Suprapubic skin (tissue), 4 donors: ENCODE data around the gene GARIN5A. TPM values are rescaled to one million over a fixed set of nuclear protein-coding genes. Genes with fewer than 3 reads are reported as not detected.

Experiments used
- DNase-seq, 2 donors: peaks; one replicate each; pipeline ENCODE4 v3.0.0-alpha.2; 2019; ENCODE audit warnings: low spot score in 2 of 2
- H3K27ac ChIP-seq: fragments of 200-600 bp; sonication (generic); one replicate; pipeline ENCODE4 v1.5.1; 2019
- H3K27me3 ChIP-seq: fragments of 200-600 bp; sonication (generic); one replicate; pipeline ENCODE4 v1.5.1; 2019
- H3K36me3 ChIP-seq: fragments of 200-600 bp; sonication (generic); one replicate; pipeline ENCODE4 v1.5.1; 2019
- H3K4me1 ChIP-seq: fragments of 200-600 bp; sonication (generic); one replicate; pipeline ENCODE4 v1.5.1; 2019
- H3K4me3 ChIP-seq: fragments of 200-600 bp; sonication (generic); one replicate; pipeline ENCODE4 v1.5.1; 2019; ENCODE audit warnings: mild to moderate bottlenecking
- H3K9me3 ChIP-seq: fragments of 200-600 bp; sonication (generic); one replicate; pipeline ENCODE4 v1.5.1; 2019
- EP300 ChIP-seq: sonication (generic); formaldehyde crosslinking; IDR thresholded peaks from one replicate; pipeline ENCODE4 v1.6.1; 2017; ENCODE audit warnings: antibody characterized with exemption
- POLR2A ChIP-seq, 2 donors: fragments of 450-650 bp; IDR thresholded peaks; one replicate each; pipeline ENCODE4 v1.6.1; 2017; ENCODE audit warnings: antibody characterized with exemption in 2 of 2, mild to moderate bottlenecking in 2 of 2, moderate library complexity in 2 of 2
- POLR2AphosphoS5 ChIP-seq, 3 donors: sonication (generic); formaldehyde crosslinking; IDR thresholded peaks; one replicate each; pipeline ENCODE4 v1.6.1; 2017; ENCODE audit warnings: antibody characterized with exemption in 3 of 3
- WGBS: methylation state at CpG from one replicate; pipeline ENCODE4 v1.1.5; 2018; 5-methylcytosine and 5-hydroxymethylcytosine counted together
- total RNA-seq, 4 donors: library from RNA; depleted of rRNA; stranded (reverse); fragments of >200 nt; gene quantifications; one replicate each; pipeline ENCODE4 v1.1.0, GENCODE V29; 2016
- TF ChIP-seq, protein P1 (sequence below), 2 donors: fragments of 200-600 bp in 1 of 2; fragments of 450-650 bp in 1 of 2; sonication (generic) in 1 of 2; IDR thresholded peaks; one replicate each; pipeline ENCODE4 v1.5.1; 2016 to 2019; ENCODE audit warnings: antibody characterized with exemption in 2 of 2, mild to moderate bottlenecking in 1 of 2, moderate library complexity in 1 of 2

Gene GARIN5A
- total RNA-seq, 4 donors from 2014 or later, result 3.9 to 5.0 (median 4.2) TPM; not detected in 1

GRCh38 chr19:50431343-50432220 is 45.1 kb downstream of the GARIN5A start:
- WGBS, result under 1% methylated on average over 36 of the region's 54 CpGs
- Histone ChIP-seq H3K36me3 (no peaks in the 10 kb centered on the region), H3K4me3 (peak overlapping the region; percentile 59), H3K27me3 (peaks cover 41% of the 10 kb centered on the region), H3K27ac (peak overlapping the region; percentile 45), H3K9me3 (no peaks in the 10 kb centered on the region), H3K4me1 (peaks cover 29% of the 10 kb centered on the region)
- peak; percentile 87 to 89 for DNase-seq
- no peak for TF ChIP-seq EP300
- no peak for TF ChIP-seq POLR2AphosphoS5 (IDR thresholded peaks at IDR 0.05)
- TF ChIP-seq POLR2A (IDR thresholded peaks at IDR 0.05), result peak in 1 of 2 donors; percentile 33
- TF ChIP-seq, protein P1, sequence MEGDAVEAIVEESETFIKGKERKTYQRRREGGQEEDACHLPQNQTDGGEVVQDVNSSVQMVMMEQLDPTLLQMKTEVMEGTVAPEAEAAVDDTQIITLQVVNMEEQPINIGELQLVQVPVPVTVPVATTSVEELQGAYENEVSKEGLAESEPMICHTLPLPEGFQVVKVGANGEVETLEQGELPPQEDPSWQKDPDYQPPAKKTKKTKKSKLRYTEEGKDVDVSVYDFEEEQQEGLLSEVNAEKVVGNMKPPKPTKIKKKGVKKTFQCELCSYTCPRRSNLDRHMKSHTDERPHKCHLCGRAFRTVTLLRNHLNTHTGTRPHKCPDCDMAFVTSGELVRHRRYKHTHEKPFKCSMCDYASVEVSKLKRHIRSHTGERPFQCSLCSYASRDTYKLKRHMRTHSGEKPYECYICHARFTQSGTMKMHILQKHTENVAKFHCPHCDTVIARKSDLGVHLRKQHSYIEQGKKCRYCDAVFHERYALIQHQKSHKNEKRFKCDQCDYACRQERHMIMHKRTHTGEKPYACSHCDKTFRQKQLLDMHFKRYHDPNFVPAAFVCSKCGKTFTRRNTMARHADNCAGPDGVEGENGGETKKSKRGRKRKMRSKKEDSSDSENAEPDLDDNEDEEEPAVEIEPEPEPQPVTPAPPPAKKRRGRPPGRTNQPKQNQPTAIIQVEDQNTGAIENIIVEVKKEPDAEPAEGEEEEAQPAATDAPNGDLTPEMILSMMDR (IDR thresholded peaks at IDR 0.05), result no peak

DNA sequence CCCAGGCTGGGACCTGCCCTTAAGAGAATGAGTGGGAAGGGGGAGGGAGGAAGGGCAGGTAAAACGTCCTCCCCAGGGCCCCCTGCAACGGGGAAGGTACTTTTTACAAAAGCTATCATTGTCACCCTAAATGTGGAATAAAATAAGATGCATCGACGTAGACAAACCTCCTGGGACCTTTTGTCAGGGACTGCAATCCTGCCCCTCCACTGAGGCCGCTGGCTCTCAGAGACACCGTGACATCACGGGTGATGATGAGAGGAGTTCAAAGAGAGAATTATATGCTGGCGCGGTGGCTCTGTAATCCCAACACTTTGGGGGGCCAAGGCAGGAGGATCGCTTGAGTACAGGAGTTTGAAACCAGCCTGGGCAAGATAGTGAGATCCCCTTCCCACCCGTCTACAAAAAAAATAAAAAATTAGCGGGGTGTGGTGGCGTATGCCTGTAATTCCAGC is 45.7 kb downstream of the GARIN5A start:
- Histone ChIP-seq H3K27me3 (peaks cover 37% of the 10 kb centered on the region), H3K4me1 (peaks cover 29% of the 10 kb centered on the region), H3K27ac (peak overlapping the region; percentile 26), H3K4me3 (peak overlapping the region; percentile 59), H3K36me3 (no peaks in the 10 kb centered on the region), H3K9me3 (no peaks in the 10 kb centered on the region)
- no peak for DNase-seq
- 29% methylated on average over 13 of the region's 13 CpGs for WGBS
- TF ChIP-seq EP300, result no peak
- TF ChIP-seq, protein P1 (IDR thresholded peaks at IDR 0.05), result no peak
- no peak for TF ChIP-seq POLR2AphosphoS5 (IDR thresholded peaks at IDR 0.05)
- TF ChIP-seq POLR2A (IDR thresholded peaks at IDR 0.05), result no peak

- Histone ChIP-seq H3K27me3 (peaks cover 19% of the 10 kb centered on the region), H3K27ac (no peak overlapping the region), H3K9me3 (no peaks in the 10 kb centered on the region), H3K4me1 (peaks cover 29% of the 10 kb centered on the region), H3K36me3 (no peaks in the 10 kb centered on the region), H3K4me3 (no peak overlapping the region)
- DNase-seq, result no peak
- no peak for TF ChIP-seq POLR2A (IDR thresholded peaks at IDR 0.05)
- TF ChIP-seq, protein P1 (IDR thresholded peaks at IDR 0.05), result no peak
- no peak for TF ChIP-seq POLR2AphosphoS5 (IDR thresholded peaks at IDR 0.05)
- TF ChIP-seq EP300, result no peak
- WGBS, result 98% methylated on average over 2 of the region's 7 CpGs
Measured at GRCh38 chr19:50428772-50429463, 47.7 kb downstream of the GARIN5A start.

DNA sequence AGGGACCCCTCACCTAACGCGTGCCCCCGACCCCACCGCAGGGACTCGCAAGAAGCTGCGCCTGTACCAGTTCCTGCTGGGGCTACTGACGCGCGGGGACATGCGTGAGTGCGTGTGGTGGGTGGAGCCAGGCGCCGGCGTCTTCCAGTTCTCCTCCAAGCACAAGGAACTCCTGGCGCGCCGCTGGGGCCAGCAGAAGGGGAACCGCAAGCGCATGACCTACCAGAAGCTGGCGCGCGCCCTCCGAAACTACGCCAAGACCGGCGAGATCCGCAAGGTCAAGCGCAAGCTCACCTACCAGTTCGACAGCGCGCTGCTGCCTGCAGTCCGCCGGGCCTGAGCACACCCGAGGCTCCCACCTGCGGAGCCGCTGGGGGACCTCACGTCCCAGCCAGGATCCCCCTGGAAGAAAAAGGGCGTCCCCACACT is 48.6 kb downstream of the GARIN5A start:
- H3K9me3 ChIP-seq, result no peaks in the 10 kb centered on the region
- DNase-seq, result peak; percentile 89 to 92
- H3K27me3 ChIP-seq, result peaks cover 13% of the 10 kb centered on the region
- TF ChIP-seq, protein P1 (IDR thresholded peaks at IDR 0.05), result no peak
- TF ChIP-seq POLR2A (IDR thresholded peaks at IDR 0.05), result peak in 1 of 2 donors; percentile 29
- peak overlapping the region; percentile 31 for H3K27ac ChIP-seq
- peak overlapping the region; percentile 39 for H3K4me3 ChIP-seq
- no CpG with 5 or more reads among the region's 38 CpGs for WGBS
- H3K36me3 ChIP-seq, result no peaks in the 10 kb centered on the region
- H3K4me1 ChIP-seq, result peaks cover 29% of the 10 kb centered on the region
